Neural cell (in vitro differentiated cells): Measurements from ENCODE around the gene PNPLA7. TPM values are rescaled to one million over a fixed set of nuclear protein-coding genes. Genes with fewer than 3 reads are reported as not detected.

ENCODE experiments used
- H2AFZ ChIP-seq: fragments of 200-600, 300-800 bp; sonication (generic), shearing (Covaris generic); 2 replicates; pipeline ENCODE4 v1.6.0; 2014; ENCODE audit warnings: low read depth, mild to moderate bottlenecking, antibody characterized with exemption, low read length, moderate library complexity
- H3F3A ChIP-seq: fragments of 200-600 bp; shearing (Covaris generic); 2 replicates; pipeline ENCODE4 v1.6.1; 2016; ENCODE audit warnings: mild to moderate bottlenecking, moderate library complexity, mixed read lengths, antibody characterized with exemption, low read length; ENCODE audit not compliant: insufficient read depth, poor library complexity, severe bottlenecking
- H3K27ac ChIP-seq: fragments of 200-600, 300-800 bp; sonication (generic), shearing (Covaris generic); 2 replicates; pipeline ENCODE4 v1.5.1; 2014; ENCODE audit warnings: mild to moderate bottlenecking, low read length, moderate library complexity
- H3K27me3 ChIP-seq: fragments of 300-800, 200-600 bp; sonication (generic), shearing (Covaris generic); 2 replicates; pipeline ENCODE4 v1.6.0; 2014; ENCODE audit warnings: mild to moderate bottlenecking, low read depth, low read length, moderate library complexity; ENCODE audit not compliant: insufficient read depth
- H3K36me3 ChIP-seq: fragments of 300-800, 200-600 bp; sonication (generic), shearing (Covaris generic); 2 replicates; pipeline ENCODE4 v1.5.1; 2014; ENCODE audit warnings: mild to moderate bottlenecking, antibody characterized with exemption, low read length, moderate library complexity; ENCODE audit not compliant: insufficient read depth
- H3K4me2 ChIP-seq: fragments of 300-800, 200-600 bp; sonication (generic), shearing (Covaris generic); 2 replicates; pipeline ENCODE4 v1.6.0; 2014; ENCODE audit warnings: mild to moderate bottlenecking, low read length
- H3K4me3 ChIP-seq: fragments of 300-800, 200-600 bp; sonication (generic), shearing (Covaris generic); 2 replicates; pipeline ENCODE4 v1.5.1; 2014; ENCODE audit warnings: mild to moderate bottlenecking, low read length, moderate library complexity
- H3K79me2 ChIP-seq: fragments of 200-600 bp; shearing (Covaris generic); replicated peaks from 2 replicates; pipeline ENCODE4 v1.6.0; 2014; ENCODE audit warnings: mild to moderate bottlenecking, low read length, moderate library complexity; ENCODE audit not compliant: insufficient read depth
- H3K9ac ChIP-seq: fragments of 300-800, 200-600 bp; sonication (generic), shearing (Covaris generic); 2 replicates; pipeline ENCODE4 v1.6.1; 2016; ENCODE audit warnings: mild to moderate bottlenecking, low read length, mixed read lengths
- H3K9me2 ChIP-seq: fragments of 200-600 bp; shearing (Covaris generic); 2 replicates; pipeline ENCODE4 v1.6.1; 2016; ENCODE audit warnings: mild to moderate bottlenecking, low read length, mixed read lengths; ENCODE audit not compliant: insufficient read depth
- H3K9me3 ChIP-seq: fragments of 200-600, 300-800 bp; sonication (generic), shearing (Covaris generic); 2 replicates; pipeline ENCODE4 v1.6.1; 2016; ENCODE audit warnings: mild to moderate bottlenecking, mixed run types, low read length, moderate library complexity, mixed read lengths
- H4K20me1 ChIP-seq: fragments of 200-600 bp; shearing (Covaris generic); 2 replicates; pipeline ENCODE4 v1.6.1; 2016; ENCODE audit warnings: mild to moderate bottlenecking, mixed run types; ENCODE audit not compliant: insufficient read depth
- EP300 ChIP-seq: fragments of 450-650 bp; conservative IDR thresholded peaks from 2 replicates; pipeline ENCODE4 v1.6.1; 2014; ENCODE audit warnings: antibody characterized with exemption, mild to moderate bottlenecking, moderate library complexity; ENCODE audit not compliant: poor library complexity, severe bottlenecking
- EZH2 ChIP-seq: fragments of 200-600, 300-800 bp; shearing (Covaris generic), sonication (generic); IDR thresholded peaks from 2 replicates; pipeline ENCODE4 v1.6.1; 2014; ENCODE audit warnings: antibody characterized with exemption, low read length, borderline replicate concordance, mild to moderate bottlenecking; ENCODE audit not compliant: insufficient read depth, poor library complexity, severe bottlenecking
- MXI1 ChIP-seq: fragments of 450-650 bp; conservative IDR thresholded peaks from 2 replicates; pipeline ENCODE4 v1.6.1; 2014; ENCODE audit warnings: antibody characterized with exemption, mild to moderate bottlenecking; ENCODE audit not compliant: poor library complexity, severe bottlenecking
- POLR2AphosphoS5 ChIP-seq: IDR thresholded peaks from 2 replicates; pipeline ENCODE4 v1.6.1; 2012
- RAD21 ChIP-seq: fragments of 450-650 bp; conservative IDR thresholded peaks from 2 replicates; pipeline ENCODE4 v1.6.1; 2014; ENCODE audit warnings: antibody characterized with exemption, mild to moderate bottlenecking, moderate library complexity
- SMC3 ChIP-seq: fragments of 450-650 bp; conservative IDR thresholded peaks from 2 replicates; pipeline ENCODE4 v1.6.1; 2014; ENCODE audit warnings: antibody characterized with exemption, mild to moderate bottlenecking, moderate library complexity; ENCODE audit not compliant: poor library complexity
- TAF1 ChIP-seq: IDR thresholded peaks from 2 replicates; pipeline ENCODE4 v1.6.1; 2012; ENCODE audit warnings: low read depth
- polyA plus RNA-seq: library from polyadenylated mRNA; depleted of rRNA; stranded (reverse); fragments of >200 nt; gene quantifications from 2 replicates; pipeline ENCODE4 v1.2.3, GENCODE V29; 2014
- TF ChIP-seq, protein P1 (sequence below): fragments of 450-650 bp; IDR thresholded peaks from 2 replicates; pipeline ENCODE4 v1.5.1; 2014; ENCODE audit warnings: antibody characterized with exemption, mild to moderate bottlenecking, moderate library complexity; ENCODE audit not compliant: poor library complexity, severe bottlenecking
- TF ChIP-seq, protein P2 (sequence below): IDR thresholded peaks from 2 replicates; pipeline ENCODE4 v1.6.1; 2012; ENCODE audit warnings: borderline replicate concordance

PNPLA7 gene
- polyA plus RNA-seq, 1 donor from 2014 or later, result 0.72 TPM

- no peak overlapping the region for H3K4me2 ChIP-seq
- no peaks in the 10 kb centered on the region for H3K9me2 ChIP-seq
- no peak overlapping the region for H3K9ac ChIP-seq
- no peak overlapping the region for H3K4me3 ChIP-seq
- H3F3A ChIP-seq, result no peaks in the 10 kb centered on the region
- H3K36me3 ChIP-seq, result no peaks in the 10 kb centered on the region
- H3K27ac ChIP-seq, result no peak overlapping the region
- H2AFZ ChIP-seq, result no peak overlapping the region
- H3K79me2 ChIP-seq, result no peaks in the 10 kb centered on the region
- TF ChIP-seq MXI1 (no peak), TAF1 (no peak), EZH2 (no peak), POLR2AphosphoS5 (no peak), SMC3 (no peak), RAD21 (no peak), EP300 (no peak)
- TF ChIP-seq, protein P1, sequence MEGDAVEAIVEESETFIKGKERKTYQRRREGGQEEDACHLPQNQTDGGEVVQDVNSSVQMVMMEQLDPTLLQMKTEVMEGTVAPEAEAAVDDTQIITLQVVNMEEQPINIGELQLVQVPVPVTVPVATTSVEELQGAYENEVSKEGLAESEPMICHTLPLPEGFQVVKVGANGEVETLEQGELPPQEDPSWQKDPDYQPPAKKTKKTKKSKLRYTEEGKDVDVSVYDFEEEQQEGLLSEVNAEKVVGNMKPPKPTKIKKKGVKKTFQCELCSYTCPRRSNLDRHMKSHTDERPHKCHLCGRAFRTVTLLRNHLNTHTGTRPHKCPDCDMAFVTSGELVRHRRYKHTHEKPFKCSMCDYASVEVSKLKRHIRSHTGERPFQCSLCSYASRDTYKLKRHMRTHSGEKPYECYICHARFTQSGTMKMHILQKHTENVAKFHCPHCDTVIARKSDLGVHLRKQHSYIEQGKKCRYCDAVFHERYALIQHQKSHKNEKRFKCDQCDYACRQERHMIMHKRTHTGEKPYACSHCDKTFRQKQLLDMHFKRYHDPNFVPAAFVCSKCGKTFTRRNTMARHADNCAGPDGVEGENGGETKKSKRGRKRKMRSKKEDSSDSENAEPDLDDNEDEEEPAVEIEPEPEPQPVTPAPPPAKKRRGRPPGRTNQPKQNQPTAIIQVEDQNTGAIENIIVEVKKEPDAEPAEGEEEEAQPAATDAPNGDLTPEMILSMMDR, result no peak
- TF ChIP-seq, protein P2, sequence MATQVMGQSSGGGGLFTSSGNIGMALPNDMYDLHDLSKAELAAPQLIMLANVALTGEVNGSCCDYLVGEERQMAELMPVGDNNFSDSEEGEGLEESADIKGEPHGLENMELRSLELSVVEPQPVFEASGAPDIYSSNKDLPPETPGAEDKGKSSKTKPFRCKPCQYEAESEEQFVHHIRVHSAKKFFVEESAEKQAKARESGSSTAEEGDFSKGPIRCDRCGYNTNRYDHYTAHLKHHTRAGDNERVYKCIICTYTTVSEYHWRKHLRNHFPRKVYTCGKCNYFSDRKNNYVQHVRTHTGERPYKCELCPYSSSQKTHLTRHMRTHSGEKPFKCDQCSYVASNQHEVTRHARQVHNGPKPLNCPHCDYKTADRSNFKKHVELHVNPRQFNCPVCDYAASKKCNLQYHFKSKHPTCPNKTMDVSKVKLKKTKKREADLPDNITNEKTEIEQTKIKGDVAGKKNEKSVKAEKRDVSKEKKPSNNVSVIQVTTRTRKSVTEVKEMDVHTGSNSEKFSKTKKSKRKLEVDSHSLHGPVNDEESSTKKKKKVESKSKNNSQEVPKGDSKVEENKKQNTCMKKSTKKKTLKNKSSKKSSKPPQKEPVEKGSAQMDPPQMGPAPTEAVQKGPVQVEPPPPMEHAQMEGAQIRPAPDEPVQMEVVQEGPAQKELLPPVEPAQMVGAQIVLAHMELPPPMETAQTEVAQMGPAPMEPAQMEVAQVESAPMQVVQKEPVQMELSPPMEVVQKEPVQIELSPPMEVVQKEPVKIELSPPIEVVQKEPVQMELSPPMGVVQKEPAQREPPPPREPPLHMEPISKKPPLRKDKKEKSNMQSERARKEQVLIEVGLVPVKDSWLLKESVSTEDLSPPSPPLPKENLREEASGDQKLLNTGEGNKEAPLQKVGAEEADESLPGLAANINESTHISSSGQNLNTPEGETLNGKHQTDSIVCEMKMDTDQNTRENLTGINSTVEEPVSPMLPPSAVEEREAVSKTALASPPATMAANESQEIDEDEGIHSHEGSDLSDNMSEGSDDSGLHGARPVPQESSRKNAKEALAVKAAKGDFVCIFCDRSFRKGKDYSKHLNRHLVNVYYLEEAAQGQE, result no peak
- no peaks in the 10 kb centered on the region for H4K20me1 ChIP-seq
- H3K9me3 ChIP-seq, result no peaks in the 10 kb centered on the region
- H3K27me3 ChIP-seq, result no peaks in the 10 kb centered on the region
Measured at GRCh38 chr9:137505421-137506140, 44.6 kb downstream of the PNPLA7 start.

GRCh38 chr9:137504432-137504777 lies 45.8 kb downstream of the PNPLA7 start:
- Histone ChIP-seq H3K27ac (no peak overlapping the region), H3K36me3 (no peaks in the 10 kb centered on the region), H3K9me3 (no peaks in the 10 kb centered on the region), H3F3A (no peaks in the 10 kb centered on the region), H3K9me2 (no peaks in the 10 kb centered on the region), H4K20me1 (no peaks in the 10 kb centered on the region), H3K27me3 (no peaks in the 10 kb centered on the region), H3K79me2 (no peaks in the 10 kb centered on the region), H3K4me2 (no peak overlapping the region), H3K4me3 (no peak overlapping the region), H2AFZ (no peak overlapping the region), H3K9ac (no peak overlapping the region)
- no peak for TF ChIP-seq EZH2
- no peak for TF ChIP-seq TAF1
- TF ChIP-seq RAD21, result no peak
- TF ChIP-seq POLR2AphosphoS5, result no peak
- TF ChIP-seq EP300, result no peak
- no peak for TF ChIP-seq MXI1
- TF ChIP-seq, protein P1, result no peak
- TF ChIP-seq, protein P2, result no peak
- TF ChIP-seq SMC3, result no peak
